Upper lobe of left lung (tissue), 6 donors: Measurements from ENCODE around the gene ADAD2. TPM values are rescaled to one million over a fixed set of nuclear protein-coding genes. Genes with fewer than 3 reads are reported as not detected.

Experiments used
- ATAC-seq, 2 donors: fragments of 200-7000 bp; cut with Tn5 transposase; one replicate each; pipeline ENCODE4 v1.9.1; 2022; ENCODE audit warnings: mild to moderate bottlenecking in 2 of 2, moderate library complexity in 2 of 2; ENCODE audit not compliant: low FRiP score in 2 of 2
- DNase-seq, 2 donors: peaks; one replicate each; pipeline ENCODE4 v3.0.0-alpha.2; 2019 to 2020
- H3K27ac ChIP-seq, 4 donors: fragments of 200-600 bp; sonication (generic); one replicate each; pipeline ENCODE4 v1.5.1; 2016 to 2019
- H3K27me3 ChIP-seq, 4 donors: fragments of 200-600 bp; sonication (generic); one replicate each; pipeline ENCODE4 v1.5.1; 2017 to 2019
- H3K36me3 ChIP-seq, 4 donors: fragments of 200-600 bp; sonication (generic); one replicate each; pipeline ENCODE4 v1.5.1; 2016 to 2019
- H3K4me1 ChIP-seq, 4 donors: fragments of 200-600 bp; sonication (generic); one replicate each; pipeline ENCODE4 v1.5.1; 2018 to 2019
- H3K4me3 ChIP-seq, 4 donors: fragments of 200-600 bp; sonication (generic); one replicate each; pipeline ENCODE4 v1.5.1; 2017 to 2019; ENCODE audit warnings: mild to moderate bottlenecking in 2 of 4, moderate library complexity in 1 of 4
- H3K9me3 ChIP-seq, 4 donors: fragments of 200-600 bp; sonication (generic); one replicate each; pipeline ENCODE4 v1.5.1; 2018 to 2019
- EP300 ChIP-seq, 4 donors: sonication (generic); formaldehyde crosslinking; IDR thresholded peaks; one replicate each; pipeline ENCODE4 v1.5.1; 2017; ENCODE audit warnings: antibody characterized with exemption in 4 of 4, control low read depth in 2 of 4
- POLR2A ChIP-seq, 4 donors: fragments of 450-650 bp; IDR thresholded peaks; one replicate each; pipeline ENCODE4 v1.5.1; 2016 to 2017; ENCODE audit warnings: antibody characterized with exemption in 4 of 4, mild to moderate bottlenecking in 2 of 4
- POLR2AphosphoS5 ChIP-seq, 2 donors: sonication (generic); formaldehyde crosslinking; IDR thresholded peaks; one replicate each; pipeline ENCODE4 v1.5.1; 2017; ENCODE audit warnings: antibody characterized with exemption in 2 of 2
- WGBS, 2 donors: methylation state at CpG; one replicate each; pipeline ENCODE4 v1.1.5; 2017 to 2018; 5-methylcytosine and 5-hydroxymethylcytosine counted together
- total RNA-seq, 6 donors: library from RNA; depleted of rRNA in 4 of 6; stranded (reverse); fragments of >200 nt in 4 of 6; gene quantifications; one replicate each; pipeline versions ENCODE4 v1.1.0 to v1.2.1, GENCODE V29; 2016 to 2021
- TF ChIP-seq, protein P1 (sequence below), 6 experiments: fragments of 450-650 bp in 4 of 6; fragments of 200-600 bp in 2 of 6; sonication (generic) in 2 of 6; IDR thresholded peaks; one replicate each; pipeline ENCODE4 v1.5.1; 2016 to 2019; ENCODE audit warnings: antibody characterized with exemption in 6 of 6
- donor health status: DM: no; HTN: no; CAD: no; lungs with moderate emphysema.
- donor health status: DM: no; HTN: yes; CAD: no; lungs with severe emphysema.

ADAD2 gene
- total RNA-seq, 6 donors from 2014 or later = 1.1 TPM; not detected in 5

DNA sequence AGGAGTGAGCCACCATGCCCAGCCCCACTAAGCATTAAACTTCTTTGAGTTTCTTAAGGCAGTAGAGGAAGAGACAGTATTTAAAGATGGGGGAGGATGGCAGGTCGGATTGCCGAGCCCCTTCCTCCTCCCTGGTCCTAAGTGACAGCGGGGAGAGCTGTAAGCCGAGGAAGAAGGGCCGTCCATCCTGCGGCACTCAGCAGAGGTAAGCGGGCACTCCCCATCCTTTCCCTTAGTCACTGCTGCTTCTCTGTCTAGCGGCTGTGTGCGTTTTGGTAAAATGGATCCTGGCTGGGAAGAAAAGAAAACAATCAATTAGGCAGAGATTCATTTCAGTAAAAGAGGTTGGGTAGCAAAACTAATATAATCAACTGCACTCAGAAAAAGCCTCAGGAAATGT lies 31.9 kb upstream of the ADAD2 start:
- ATAC-seq (no peak), DNase-seq (no peak)
- TF ChIP-seq POLR2AphosphoS5 (IDR thresholded peaks at IDR 0.05) (no peak), EP300 (IDR thresholded peaks at IDR 0.05) (no peak), POLR2A (IDR thresholded peaks at IDR 0.05) (no peak)
- Histone ChIP-seq H3K9me3 (no peaks in the 10 kb centered on the region), H3K4me1 (no peaks in the 10 kb centered on the region), H3K27ac (no peak overlapping the region), H3K27me3 (no peaks in the 10 kb centered on the region), H3K4me3 (no peak overlapping the region), H3K36me3 (no peaks in the 10 kb centered on the region)
- WGBS, 2 donors = 24 to 30% methylated on average over 9 of the region's 9 CpGs

DNA sequence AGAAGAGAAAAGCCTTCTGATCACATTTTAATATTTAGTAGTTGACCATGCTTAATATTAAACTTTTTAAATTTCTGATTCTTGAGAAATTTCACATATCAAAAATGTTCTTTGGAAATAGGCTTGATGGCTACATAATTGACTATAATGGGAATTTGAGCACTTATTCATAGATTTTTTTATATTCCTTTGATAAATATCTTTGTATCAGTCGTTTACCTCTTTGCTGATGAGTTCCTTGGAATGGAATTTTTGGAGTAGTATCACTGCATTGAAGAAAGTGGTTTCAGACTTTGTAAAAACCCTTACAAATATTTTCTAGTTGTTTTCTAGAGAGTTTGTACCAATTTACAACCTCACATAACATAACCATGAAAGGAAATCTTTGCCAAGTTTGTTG lies 31.2 kb upstream of the ADAD2 start:
- Histone ChIP-seq H3K4me3 (no peak overlapping the region), H3K36me3 (no peaks in the 10 kb centered on the region), H3K4me1 (no peaks in the 10 kb centered on the region), H3K27ac (no peak overlapping the region), H3K9me3 (no peaks in the 10 kb centered on the region), H3K27me3 (no peaks in the 10 kb centered on the region)
- no peak for ATAC-seq
- DNase-seq = no peak
- WGBS, 2 donors = 45 to 49% methylated on average over 1 of the region's 1 CpG
- TF ChIP-seq POLR2A (IDR thresholded peaks at IDR 0.05) (no peak), EP300 (IDR thresholded peaks at IDR 0.05) (no peak), POLR2AphosphoS5 (IDR thresholded peaks at IDR 0.05) (no peak)
- TF ChIP-seq, protein P1, sequence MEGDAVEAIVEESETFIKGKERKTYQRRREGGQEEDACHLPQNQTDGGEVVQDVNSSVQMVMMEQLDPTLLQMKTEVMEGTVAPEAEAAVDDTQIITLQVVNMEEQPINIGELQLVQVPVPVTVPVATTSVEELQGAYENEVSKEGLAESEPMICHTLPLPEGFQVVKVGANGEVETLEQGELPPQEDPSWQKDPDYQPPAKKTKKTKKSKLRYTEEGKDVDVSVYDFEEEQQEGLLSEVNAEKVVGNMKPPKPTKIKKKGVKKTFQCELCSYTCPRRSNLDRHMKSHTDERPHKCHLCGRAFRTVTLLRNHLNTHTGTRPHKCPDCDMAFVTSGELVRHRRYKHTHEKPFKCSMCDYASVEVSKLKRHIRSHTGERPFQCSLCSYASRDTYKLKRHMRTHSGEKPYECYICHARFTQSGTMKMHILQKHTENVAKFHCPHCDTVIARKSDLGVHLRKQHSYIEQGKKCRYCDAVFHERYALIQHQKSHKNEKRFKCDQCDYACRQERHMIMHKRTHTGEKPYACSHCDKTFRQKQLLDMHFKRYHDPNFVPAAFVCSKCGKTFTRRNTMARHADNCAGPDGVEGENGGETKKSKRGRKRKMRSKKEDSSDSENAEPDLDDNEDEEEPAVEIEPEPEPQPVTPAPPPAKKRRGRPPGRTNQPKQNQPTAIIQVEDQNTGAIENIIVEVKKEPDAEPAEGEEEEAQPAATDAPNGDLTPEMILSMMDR (IDR thresholded peaks at IDR 0.05) = no peak

DNA sequence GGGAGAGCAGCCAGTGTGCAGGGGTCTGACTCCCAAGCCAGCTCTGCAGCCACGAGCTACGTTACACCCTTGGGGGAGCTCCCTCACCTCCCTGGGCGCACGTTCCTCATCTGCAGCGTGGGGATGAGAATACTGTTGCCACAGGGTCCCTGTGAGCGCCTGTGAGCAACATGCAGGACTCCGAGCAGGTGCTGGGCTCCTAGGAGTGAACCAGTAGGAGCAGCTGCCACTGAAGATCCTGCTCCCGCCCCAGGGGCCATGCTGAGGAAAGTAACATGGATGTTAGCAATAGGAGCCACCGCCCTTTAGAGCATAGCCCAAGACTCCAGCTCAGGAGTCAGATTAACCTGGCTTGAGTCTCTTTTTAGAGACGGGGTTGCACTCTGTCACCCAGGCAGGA lies 29.9 kb upstream of the ADAD2 start:
- no peaks in the 10 kb centered on the region for H3K9me3 ChIP-seq
- no peak for TF ChIP-seq POLR2A (IDR thresholded peaks at IDR 0.05)
- no peak for TF ChIP-seq EP300 (IDR thresholded peaks at IDR 0.05)
- no peak for TF ChIP-seq POLR2AphosphoS5 (IDR thresholded peaks at IDR 0.05)
- TF ChIP-seq, protein P1 (IDR thresholded peaks at IDR 0.05) = no peak
- no peaks in the 10 kb centered on the region for H3K27me3 ChIP-seq
- H3K4me1 ChIP-seq = no peaks in the 10 kb centered on the region
- no peaks in the 10 kb centered on the region for H3K36me3 ChIP-seq
- H3K4me3 ChIP-seq = no peak overlapping the region
- ATAC-seq = no peak
- WGBS, 2 donors = 80 to 81% methylated on average over 2 to 10 of the region's 10 CpGs
- no peak for DNase-seq
- H3K27ac ChIP-seq = no peak overlapping the region

DNA sequence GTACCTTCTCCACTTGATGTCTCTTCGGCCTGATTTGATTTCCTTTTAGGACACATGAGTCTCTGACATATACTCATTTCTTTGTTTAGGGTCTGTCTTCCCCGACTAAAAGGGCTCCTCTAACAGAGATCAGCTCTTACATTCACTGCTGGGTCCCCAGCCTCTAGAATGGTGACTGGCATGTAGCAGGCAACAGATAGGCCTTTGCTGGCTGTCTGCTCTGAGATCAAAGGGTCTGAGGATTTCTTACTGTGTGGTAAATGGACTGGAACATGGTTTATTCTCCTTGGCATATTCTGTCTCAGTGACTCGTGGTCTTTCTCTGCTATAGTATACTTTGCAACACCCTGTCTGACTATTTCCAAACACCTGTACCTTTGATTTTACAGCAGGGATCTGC lies 29.2 kb upstream of the ADAD2 start:
- Histone ChIP-seq H3K4me1 (no peaks in the 10 kb centered on the region), H3K36me3 (no peaks in the 10 kb centered on the region), H3K27me3 (no peaks in the 10 kb centered on the region), H3K27ac (no peak overlapping the region), H3K9me3 (no peaks in the 10 kb centered on the region), H3K4me3 (no peak overlapping the region)
- ATAC-seq (no peak), DNase-seq (no peak)
- 57 to 67% methylated on average over 3 of the region's 3 CpGs for WGBS, 2 donors
- TF ChIP-seq POLR2A (IDR thresholded peaks at IDR 0.05) = no peak
- no peak for TF ChIP-seq EP300 (IDR thresholded peaks at IDR 0.05)
- TF ChIP-seq, protein P1 (IDR thresholded peaks at IDR 0.05) = no peak
- no peak for TF ChIP-seq POLR2AphosphoS5 (IDR thresholded peaks at IDR 0.05)

DNA sequence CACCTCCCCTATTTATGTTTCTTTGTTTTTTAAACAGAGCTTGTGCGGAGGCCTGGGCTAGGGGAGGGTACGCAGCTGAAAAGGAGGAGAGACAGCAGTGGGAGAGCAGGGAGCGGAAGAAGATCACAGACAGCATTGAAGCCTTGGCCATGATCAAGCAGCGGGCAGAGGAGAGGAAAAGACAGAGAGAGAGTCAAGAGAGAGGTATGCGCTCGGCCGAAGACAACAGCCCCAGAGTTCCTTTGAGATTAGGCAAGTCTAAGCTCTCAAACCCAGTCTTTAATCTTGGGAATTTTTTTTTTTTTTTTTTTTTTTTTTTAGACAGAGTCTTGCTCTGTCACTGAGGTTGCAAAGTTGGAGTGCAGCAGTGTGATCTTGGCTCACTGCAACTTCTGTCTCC lies 25.2 kb upstream of the ADAD2 start:
- 91% methylated on average over 7 of the region's 7 CpGs for WGBS, 2 donors
- no peaks in the 10 kb centered on the region for H3K36me3 ChIP-seq
- H3K27ac ChIP-seq = no peak overlapping the region
- no peaks in the 10 kb centered on the region for H3K9me3 ChIP-seq
- H3K4me3 ChIP-seq = no peak overlapping the region
- TF ChIP-seq POLR2A (IDR thresholded peaks at IDR 0.05) (no peak), POLR2AphosphoS5 (IDR thresholded peaks at IDR 0.05) (no peak), EP300 (IDR thresholded peaks at IDR 0.05) (no peak)
- TF ChIP-seq, protein P1 (IDR thresholded peaks at IDR 0.05) = no peak
- DNase-seq = no peak
- H3K27me3 ChIP-seq = no peaks in the 10 kb centered on the region
- ATAC-seq = no peak
- H3K4me1 ChIP-seq = no peaks in the 10 kb centered on the region
